SK-N-MC (cell line): ENCODE data around the gene ZNF319.

ENCODE experiments used
- EZH2 ChIP-seq: fragments of 200-600 bp; sonication (generic); IDR thresholded peaks from one replicate; pipeline ENCODE4 v1.6.1; 2017; ENCODE audit warnings: antibody characterized with exemption
- FOXP2 ChIP-seq: optimal IDR thresholded peaks from 2 replicates; pipeline ENCODE3; 2011; ENCODE audit warnings: mild to moderate bottlenecking, moderate library complexity; ENCODE audit not compliant: insufficient read depth; ENCODE audit errors: extremely low read length, control extremely low read depth
- POLR2AphosphoS5 ChIP-seq: IDR thresholded peaks from 2 replicates; pipeline ENCODE4 v1.6.1; 2012; ENCODE audit warnings: mild to moderate bottlenecking, low read depth, low read length, borderline replicate concordance

- TF ChIP-seq POLR2AphosphoS5: no peak
- TF ChIP-seq EZH2: no peak
- TF ChIP-seq FOXP2: no peak
These were observed 38.4 kb downstream of the ZNF319 start for GRCh38 chr16:57962046-57962445.
